Suppressor macrophage (primary cell): Measurements from ENCODE around the gene CLCN7.
"Not testable (repeated sequence)": the region's sequence is repeated elsewhere in the genome, so short reads cannot be mapped to it uniquely, and the experiment has no call there.

Experiments
- DNase-seq, 4 experiments: peaks; one replicate each; pipeline ENCODE4 v3.0.0-alpha.2; 2020 to 2022

The CLCN7 gene

GRCh38 chr16:1487395-1488053 is 12.7 kb upstream of the CLCN7 start:
- no peak for DNase-seq

GRCh38 chr16:1486551-1487390 is 11.9 kb upstream of the CLCN7 start:
- no peak for DNase-seq

DNA sequence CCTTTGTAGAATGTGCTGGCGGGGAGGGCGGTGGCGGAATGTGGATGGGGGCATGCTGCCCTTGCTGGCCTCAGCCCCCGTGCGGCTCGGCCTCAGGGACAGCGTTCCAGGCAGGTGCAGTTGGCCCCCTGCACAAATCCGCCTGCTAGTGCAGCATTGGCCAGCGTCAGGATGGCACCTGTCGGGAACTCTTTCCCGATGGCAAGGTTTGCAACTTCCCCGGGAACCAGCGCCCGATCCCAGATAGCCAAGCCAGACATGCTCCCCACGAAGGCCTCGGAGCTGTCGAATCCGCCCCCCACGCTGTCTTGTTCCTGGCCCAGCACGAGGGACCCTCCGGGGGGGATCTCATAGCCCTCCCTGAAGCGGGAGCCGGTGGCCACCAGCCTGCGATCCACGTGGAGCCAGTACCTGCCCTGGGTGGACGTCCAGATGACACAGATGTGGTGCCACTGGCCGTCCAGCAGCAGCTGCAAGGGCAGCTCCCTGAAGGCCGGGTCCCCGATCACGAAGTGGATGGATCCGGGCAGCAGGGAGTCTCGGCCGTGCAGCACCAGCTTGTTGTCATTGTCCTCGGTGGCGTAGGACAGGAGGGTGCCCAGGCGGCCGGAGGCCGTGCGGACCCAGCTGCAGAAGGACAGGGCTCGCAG is 11.1 kb upstream of the CLCN7 start:
- no peak for DNase-seq

DNA sequence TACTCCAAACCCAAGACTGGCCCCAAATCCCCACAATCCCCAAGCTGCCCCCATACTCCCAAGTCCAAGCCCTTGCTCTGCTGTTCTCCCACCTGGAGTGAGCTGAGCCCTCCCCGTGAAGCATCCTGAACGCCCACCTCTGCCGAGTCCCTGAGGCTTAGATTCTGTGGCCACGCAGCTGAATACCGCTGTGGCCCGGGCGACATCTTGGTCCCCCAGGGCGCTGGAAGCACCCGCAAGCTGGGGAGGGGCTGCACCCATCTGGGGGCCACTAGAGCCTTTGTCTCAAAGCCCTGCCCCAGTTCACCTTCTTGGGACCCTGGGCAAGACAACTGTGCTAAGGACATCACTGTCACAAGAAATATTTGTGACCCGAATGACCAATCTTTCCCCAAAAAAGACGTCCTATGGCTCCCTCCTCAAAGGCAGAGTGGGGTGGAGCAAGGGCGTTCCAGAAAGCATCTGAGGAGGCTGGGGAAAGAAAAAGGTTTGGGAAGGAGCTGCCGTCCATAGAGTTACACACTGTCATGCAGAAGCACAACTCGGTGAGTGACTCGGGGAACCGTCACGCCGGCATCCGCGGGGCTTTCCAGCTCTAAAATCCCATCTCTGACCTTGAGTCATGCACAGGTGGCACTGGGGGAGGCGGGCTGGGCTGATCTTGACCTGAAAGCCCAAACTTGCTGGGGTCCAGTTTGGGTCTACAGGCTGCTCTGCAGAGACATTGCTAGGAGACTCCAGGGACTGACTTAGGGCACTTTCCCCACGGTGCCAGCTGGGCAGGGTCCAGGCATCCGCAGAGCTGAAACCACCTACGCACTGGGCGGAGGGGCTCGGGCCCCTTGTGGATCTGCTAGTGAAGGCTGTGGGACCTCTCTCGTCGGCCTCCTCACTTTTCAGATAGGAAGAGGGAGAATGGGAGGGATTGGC is 7.3 kb upstream of the CLCN7 start:
- DNase-seq = no peak

- not testable (repeated sequence) for DNase-seq
These were observed 4.1 kb upstream of the CLCN7 start for GRCh38 chr16:1478937-1479336.

- DNase-seq = no peak
These were observed 2.2 kb upstream of the CLCN7 start for GRCh38 chr16:1477033-1477432.

DNA sequence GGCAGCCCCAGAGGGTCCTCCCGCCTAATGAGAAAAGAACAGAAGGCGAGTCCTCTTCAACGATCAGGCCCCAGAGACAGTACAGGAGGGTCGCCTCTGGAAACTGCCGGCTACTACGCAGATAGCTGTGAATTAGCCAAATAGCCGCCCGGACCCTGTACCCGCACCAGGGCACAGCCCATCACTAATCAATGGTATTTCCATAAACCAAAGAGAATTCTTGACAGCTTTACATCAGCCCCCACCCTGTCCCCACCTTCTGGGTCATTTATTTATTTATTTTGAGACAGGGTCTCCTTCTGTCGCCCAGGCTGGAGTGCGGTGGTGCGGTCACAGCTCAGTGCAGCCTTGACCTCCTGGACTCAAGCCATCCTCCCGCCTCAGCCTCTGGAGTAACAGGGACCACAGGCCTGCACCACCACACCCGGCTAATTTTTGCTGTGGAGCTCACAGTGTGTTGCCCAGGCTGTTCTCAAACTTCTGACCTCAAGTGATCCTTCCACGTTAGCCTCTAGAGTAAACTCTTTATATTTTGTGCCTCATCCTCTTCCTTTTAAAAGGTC is 805 bp upstream of the CLCN7 start:
- DNase-seq = no peak

DNA sequence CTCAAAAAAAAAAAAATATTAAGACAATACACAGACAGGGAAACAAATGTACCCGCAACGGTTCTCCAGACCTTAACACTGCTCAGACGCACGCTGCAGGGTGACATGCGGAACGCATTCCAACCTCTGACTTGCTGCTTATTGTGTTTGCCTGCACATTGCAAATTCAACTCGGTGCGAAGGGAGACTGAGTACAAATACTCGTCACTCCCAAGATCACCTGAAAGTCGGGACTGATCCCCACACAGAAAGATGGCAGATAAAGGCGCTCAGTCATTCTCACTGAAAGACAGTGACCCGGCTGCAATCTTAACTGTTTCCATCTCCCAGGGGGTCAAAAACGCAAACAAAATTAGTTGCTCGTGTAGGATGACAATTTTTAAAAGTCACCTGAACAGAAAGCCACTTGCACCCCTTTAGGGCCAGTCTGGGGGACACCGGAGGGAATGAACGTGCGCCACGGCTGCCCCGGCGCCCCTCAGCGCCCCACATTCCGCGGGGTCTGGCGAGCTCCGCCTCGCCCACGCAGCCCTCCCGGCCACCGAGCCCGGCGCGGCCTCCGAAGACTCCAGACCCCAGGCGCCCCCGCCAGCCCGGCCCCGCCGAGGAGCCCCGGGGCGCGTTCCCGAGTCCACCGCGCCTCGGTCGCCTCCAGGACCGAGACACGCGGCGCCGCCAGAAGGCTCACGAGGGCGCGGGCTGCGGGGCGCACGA is 589 bp downstream of the CLCN7 start:
- peak; percentile 13 to 64 (median 26) for DNase-seq

DNA sequence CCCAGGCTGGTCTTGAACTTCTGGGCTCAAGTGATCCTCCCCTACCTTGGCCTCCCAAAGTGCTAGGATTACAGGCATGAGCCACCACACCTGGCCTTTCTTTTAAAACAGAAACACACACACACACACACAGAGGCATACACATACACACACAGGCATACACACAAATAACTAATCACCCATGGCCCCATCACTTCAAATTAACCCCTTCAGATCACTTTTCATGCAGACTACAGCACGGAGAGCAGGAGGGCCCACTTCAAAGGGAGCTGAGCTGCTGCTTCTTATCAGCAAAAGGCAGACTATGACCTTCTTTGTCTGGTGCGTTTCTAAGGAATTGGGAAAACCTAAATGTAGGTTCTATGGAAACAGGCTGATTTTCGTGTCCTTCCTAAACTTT is 1.9 kb downstream of the CLCN7 start:
- no peak for DNase-seq

- DNase-seq = peak; percentile 50 to 78 (median 62)
These were observed 3.1 kb downstream of the CLCN7 start for GRCh38 chr16:1471569-1472194.

DNA sequence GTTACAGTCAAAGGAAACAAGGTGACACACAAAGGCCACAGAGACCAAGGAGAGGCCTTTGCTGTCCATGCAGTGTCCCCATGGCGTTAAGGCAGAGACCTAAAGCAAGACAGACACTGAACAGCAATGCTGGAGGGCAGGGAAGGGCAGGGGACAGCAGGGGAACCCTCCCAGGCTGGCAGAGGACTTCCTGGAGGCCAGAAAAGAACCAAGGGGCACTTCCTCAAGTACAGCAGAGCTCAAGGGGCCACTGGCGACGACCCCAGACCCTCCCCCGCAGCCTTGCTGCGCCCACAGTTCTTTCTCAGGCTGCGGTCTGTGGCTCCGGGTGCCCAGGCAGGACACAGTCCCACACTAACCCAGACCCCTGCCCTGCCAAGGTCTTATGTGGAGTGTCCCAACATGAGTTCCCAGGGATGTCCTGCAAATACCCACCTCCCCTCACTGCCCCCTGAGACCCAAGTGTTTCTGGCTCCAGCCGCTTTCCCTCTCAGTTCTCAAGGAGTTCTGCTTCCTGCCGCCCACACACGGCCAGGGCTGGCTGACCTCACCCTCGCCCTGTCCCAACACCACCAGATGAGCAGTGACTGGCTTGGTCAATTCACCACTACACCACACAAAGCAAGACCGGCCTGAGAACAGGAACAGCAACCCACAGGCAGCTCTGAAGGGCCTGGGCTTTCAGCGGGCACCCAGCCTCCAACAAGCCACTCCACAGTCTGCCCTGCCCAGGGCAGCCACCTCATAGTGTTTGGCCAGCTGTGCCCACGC is 4.2 kb downstream of the CLCN7 start:
- DNase-seq = peak; percentile 97 to 98 (median 98)

DNA sequence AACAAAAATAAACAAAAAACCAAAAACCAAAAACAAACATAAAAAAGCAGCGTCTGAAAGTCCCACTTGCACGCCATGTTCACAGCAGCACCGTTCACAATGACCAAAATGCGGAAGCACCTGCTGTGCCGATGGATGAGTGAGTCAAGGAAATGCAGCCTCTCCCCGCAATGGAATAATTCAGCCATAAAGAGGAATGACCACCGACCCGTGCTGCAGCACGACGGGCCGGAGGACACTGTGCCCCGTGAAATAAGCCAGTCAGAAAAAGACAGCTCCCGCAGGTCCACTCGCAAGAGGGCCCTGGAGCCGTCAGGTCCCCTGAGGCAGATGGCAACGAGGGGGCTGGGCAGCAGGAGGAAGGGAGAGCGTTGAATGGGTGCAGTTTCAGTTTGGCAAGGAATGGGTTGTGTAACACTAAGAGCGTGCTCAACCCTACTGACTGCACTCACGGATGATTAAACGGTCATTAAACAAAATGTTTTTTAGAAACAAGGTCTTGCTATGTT is 5.1 kb downstream of the CLCN7 start:
- DNase-seq = peak; percentile 82 to 93 (median 86)

DNA sequence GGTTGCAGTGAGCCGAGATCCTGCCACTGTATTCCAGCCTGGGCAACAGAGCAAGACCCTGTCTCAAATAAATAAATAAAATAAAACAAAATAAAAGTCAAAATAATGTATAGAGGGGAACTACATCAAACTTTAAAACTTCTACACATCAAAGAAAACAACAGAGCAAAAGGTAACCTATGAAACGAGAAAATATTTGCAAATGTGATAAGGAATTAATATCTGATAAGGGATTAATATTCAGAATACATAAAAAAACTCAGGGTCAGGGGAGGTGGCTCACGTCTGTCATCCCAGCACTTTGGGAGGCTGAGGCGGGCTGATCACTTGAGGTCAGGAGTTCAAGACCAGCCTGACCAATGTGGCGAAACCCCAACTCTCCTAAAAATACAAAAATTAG is 5.7 kb downstream of the CLCN7 start:
- DNase-seq = not testable (repeated sequence)

DNA sequence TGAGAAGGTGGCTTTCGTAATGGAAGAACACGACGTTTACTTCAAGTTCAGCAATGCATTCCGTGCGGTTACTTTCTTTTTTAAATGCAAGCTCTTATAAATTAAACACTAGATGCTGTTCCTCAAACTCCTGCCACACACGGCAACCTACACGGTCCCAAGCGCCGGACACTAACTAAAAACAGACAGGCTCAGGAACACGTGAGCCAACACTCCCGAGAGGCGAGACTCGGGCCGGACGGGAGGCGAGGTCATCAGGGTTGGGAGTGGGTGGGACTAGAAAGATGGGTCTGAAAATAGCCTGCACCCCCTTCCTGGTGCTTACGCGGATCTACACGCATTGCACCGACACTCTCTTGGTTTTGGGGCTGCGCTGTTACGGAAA is 6.4 kb downstream of the CLCN7 start:
- peak; percentile 50 to 81 (median 69) for DNase-seq

DNA sequence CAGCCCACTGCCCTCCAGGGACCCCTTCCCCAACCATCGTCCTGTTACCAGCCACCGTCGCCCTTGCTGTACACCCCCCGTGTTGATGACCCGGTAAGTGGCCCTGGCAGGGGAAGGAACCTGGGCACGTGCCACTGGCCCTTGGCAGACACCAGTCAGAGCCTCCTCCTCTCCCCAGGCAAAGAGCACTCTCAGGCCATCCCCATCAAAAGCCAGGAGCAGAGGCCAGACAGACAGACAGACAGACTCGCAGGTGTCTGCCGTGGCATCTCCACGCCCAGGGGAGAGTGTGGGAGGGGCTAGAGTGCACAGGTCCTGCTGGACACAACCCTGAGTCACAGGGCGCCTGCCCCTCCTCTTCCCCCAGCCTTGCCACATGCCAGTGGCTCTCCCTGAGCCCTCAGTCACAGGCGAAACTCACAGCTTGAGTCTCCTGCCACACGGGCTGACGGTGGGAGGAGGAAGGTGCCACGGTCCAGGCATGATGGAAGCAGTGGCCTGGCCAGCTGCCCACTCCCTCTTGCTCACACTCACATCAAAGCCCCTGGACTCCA is 7.8 kb downstream of the CLCN7 start:
- DNase-seq = peak in 3 of 4 experiments; percentile 29 to 50 (median 33)

- no peak for DNase-seq
These were observed 8.8 kb downstream of the CLCN7 start for GRCh38 chr16:1466054-1466453.

GRCh38 chr16:1465567-1465915 is 9.3 kb downstream of the CLCN7 start:
- DNase-seq = no peak

DNA sequence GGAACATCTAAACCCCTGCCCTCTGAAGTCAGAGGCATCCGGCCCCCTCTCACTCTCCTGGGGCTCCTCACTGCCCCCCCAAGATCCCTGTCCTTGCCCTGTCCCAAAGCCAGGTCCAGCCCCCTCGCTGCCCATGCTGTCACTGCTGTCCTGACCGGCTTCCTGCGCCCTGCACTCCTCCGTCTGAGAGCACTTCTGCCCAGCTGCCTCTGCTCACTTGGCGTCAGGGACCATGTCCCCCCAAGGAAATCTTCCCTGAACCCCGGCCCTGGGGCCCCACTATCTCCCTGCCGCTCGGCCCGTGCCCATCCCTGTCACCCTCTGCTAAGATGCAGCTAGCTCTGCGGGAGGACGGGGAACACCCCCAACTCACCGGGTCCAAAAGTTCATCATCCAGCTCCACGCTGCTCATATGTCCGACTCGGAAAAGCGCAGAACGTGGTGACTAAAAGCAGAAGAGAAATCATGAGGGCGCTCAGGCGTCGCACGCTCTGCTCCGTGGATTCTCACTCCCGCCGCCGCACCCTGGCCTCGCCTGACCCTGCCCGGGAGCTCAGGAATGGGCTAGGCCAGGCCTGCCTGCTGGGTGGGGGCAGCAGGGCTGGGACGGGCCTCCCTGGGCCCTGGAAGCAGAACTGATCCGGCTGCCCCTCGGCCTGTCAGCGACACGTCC is 9.8 kb downstream of the CLCN7 start:
- no peak for DNase-seq
